Ovary (tissue), 3 donors: Measurements from ENCODE around the gene KCNH5.

Source experiments
- CTCF ChIP-seq, 3 donors: fragments of 450-650 bp in 2 of 3; fragments of 200-600 bp in 1 of 3; IDR thresholded peaks; one replicate each; pipeline versions ENCODE4 v1.5.1 to v1.8.0; 2016 to 2022; ENCODE audit warnings: antibody characterized with exemption in 3 of 3, mild to moderate bottlenecking in 1 of 3
- EP300 ChIP-seq: sonication (generic); formaldehyde crosslinking; IDR thresholded peaks from one replicate; pipeline ENCODE4 v1.6.1; 2017; ENCODE audit warnings: antibody characterized with exemption
- POLR2A ChIP-seq: fragments of 450-650 bp; IDR thresholded peaks from one replicate; pipeline ENCODE4 v1.6.1; 2017; ENCODE audit warnings: antibody characterized with exemption, mild to moderate bottlenecking, moderate library complexity
- donor health status: DM: no; HTN: no; CAD: no.

GRCh38 chr14:62743118-62743517, 302.1 kb downstream of the KCNH5 start:
- TF ChIP-seq CTCF (IDR thresholded peaks at IDR 0.05) (no peak), POLR2A (no peak), EP300 (no peak)
